NCI-H446 treated with DMSO at 0.1 percent for 48 hours (cell line): ENCODE measurements around the gene C16orf82.
"Not testable (repeated sequence)": the region's sequence is repeated elsewhere in the genome, so short reads cannot be mapped to it uniquely, and the experiment has no call there.

ENCODE experiments used
- DNase-seq: peaks from one replicate; lab custom pipeline; 2025; lab: John Stamatoyannopoulos, UW

Gene C16orf82

GRCh38 chr16:27066668-27067537 is at the start of gene C16orf82:
TSS of gene C16orf82 (plus strand) at chr16:27066927.
- no peak for DNase-seq

GRCh38 chr16:27020031-27020430 is 46.7 kb upstream of the C16orf82 start:
- DNase-seq: no peak

- DNase-seq: no peak
Observed at GRCh38 chr16:27024010-27024409, 42.7 kb upstream of the C16orf82 start.

- DNase-seq: no peak
Observed at GRCh38 chr16:27025581-27025980, 41.1 kb upstream of the C16orf82 start.

GRCh38 chr16:27027971-27028370 is 38.8 kb upstream of the C16orf82 start:
- DNase-seq: no peak

- DNase-seq: no peak
Observed at GRCh38 chr16:27028591-27029110, 38.1 kb upstream of the C16orf82 start.

GRCh38 chr16:27029525-27029924 is 37.2 kb upstream of the C16orf82 start:
- no peak for DNase-seq

- DNase-seq: no peak
Observed at GRCh38 chr16:27033281-27033979, 33.3 kb upstream of the C16orf82 start.

GRCh38 chr16:27040732-27041131 is 26.0 kb upstream of the C16orf82 start:
- DNase-seq: no peak

- no peak for DNase-seq
Observed at GRCh38 chr16:27046958-27047518, 19.7 kb upstream of the C16orf82 start.

- no peak for DNase-seq
Observed at GRCh38 chr16:27048316-27048715, 18.4 kb upstream of the C16orf82 start.

GRCh38 chr16:27049117-27049516 is 17.6 kb upstream of the C16orf82 start:
- no peak for DNase-seq

- no peak for DNase-seq
Observed at GRCh38 chr16:27052007-27052406, 14.7 kb upstream of the C16orf82 start.

GRCh38 chr16:27053996-27054395 is 12.7 kb upstream of the C16orf82 start:
- DNase-seq: no peak

- DNase-seq: no peak
Observed at GRCh38 chr16:27058299-27058698, 8.4 kb upstream of the C16orf82 start.

- DNase-seq: no peak
Observed at GRCh38 chr16:27070776-27071175, 4.0 kb downstream of the C16orf82 start.

- no peak for DNase-seq
Observed at GRCh38 chr16:27073733-27074132, 7.0 kb downstream of the C16orf82 start.

- no peak for DNase-seq
Observed at GRCh38 chr16:27080895-27081294, 14.2 kb downstream of the C16orf82 start.

GRCh38 chr16:27083861-27084261 is 17.1 kb downstream of the C16orf82 start:
- no peak for DNase-seq

GRCh38 chr16:27084307-27085028 is 17.7 kb downstream of the C16orf82 start:
- DNase-seq: no peak

GRCh38 chr16:27085182-27085581 is 18.5 kb downstream of the C16orf82 start:
- no peak for DNase-seq

- DNase-seq: not testable (repeated sequence)
Observed at GRCh38 chr16:27086031-27086430, 19.3 kb downstream of the C16orf82 start.
